RWPE1 (cell line): ENCODE measurements around the gene SDK2.

Source experiments
- CTCF ChIA-PET: fragments of 350-600 bp; sonication (Branson Sonifier 250); formaldehyde crosslinking; extraction: SDS; loops from one replicate; lab custom pipeline; 2021; lab: Yijun Ruan, JAX
- POLR2A ChIA-PET: fragments of 400-600 bp; formaldehyde crosslinking; extraction: SDS; loops from one replicate; lab custom pipeline; 2020; ENCODE audit warnings: antibody characterized with exemption; ENCODE audit not compliant: low non-redundant PET; lab: Yijun Ruan, JAX
- DNase-seq: peaks from one replicate; pipeline ENCODE4 v3.0.0; 2012; ENCODE audit warnings: low spot score
- H3K27ac ChIP-seq: fragments of 450-650 bp; 2 replicates; pipeline ENCODE4 v1.5.1; 2017
- TF ChIP-seq, protein P1 (sequence below): fragments of 450-650 bp; conservative IDR thresholded peaks from 2 replicates; pipeline ENCODE4 v1.5.1; 2017; ENCODE audit warnings: low read depth, mild to moderate bottlenecking

Gene SDK2

DNA sequence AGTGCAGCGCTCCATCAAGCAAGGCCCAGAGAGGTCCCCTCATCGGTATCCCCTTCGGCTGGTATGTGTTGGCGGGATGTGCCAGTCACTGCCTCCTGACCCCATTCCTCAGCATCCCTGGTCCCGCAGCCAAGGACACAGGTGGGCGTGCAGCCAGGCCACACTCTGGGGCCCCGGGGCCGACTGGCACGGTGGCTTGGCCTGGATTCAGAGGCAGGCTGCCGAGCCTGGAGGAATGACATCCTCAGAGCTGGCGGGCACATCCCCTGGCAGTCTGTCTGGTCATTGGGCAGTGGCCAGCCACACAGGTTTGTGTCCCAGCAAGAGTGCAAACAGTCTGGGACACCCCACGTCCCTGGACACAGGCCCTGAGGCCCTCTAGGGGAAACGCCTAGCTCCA is 111.1 kb downstream of the SDK2 start:
- ChIA-PET POLR2A (no interaction called here), CTCF (no interaction called here)
- TF ChIP-seq, protein P1, sequence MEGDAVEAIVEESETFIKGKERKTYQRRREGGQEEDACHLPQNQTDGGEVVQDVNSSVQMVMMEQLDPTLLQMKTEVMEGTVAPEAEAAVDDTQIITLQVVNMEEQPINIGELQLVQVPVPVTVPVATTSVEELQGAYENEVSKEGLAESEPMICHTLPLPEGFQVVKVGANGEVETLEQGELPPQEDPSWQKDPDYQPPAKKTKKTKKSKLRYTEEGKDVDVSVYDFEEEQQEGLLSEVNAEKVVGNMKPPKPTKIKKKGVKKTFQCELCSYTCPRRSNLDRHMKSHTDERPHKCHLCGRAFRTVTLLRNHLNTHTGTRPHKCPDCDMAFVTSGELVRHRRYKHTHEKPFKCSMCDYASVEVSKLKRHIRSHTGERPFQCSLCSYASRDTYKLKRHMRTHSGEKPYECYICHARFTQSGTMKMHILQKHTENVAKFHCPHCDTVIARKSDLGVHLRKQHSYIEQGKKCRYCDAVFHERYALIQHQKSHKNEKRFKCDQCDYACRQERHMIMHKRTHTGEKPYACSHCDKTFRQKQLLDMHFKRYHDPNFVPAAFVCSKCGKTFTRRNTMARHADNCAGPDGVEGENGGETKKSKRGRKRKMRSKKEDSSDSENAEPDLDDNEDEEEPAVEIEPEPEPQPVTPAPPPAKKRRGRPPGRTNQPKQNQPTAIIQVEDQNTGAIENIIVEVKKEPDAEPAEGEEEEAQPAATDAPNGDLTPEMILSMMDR: no peak
- no peak overlapping the region for H3K27ac ChIP-seq
- no peak for DNase-seq

DNA sequence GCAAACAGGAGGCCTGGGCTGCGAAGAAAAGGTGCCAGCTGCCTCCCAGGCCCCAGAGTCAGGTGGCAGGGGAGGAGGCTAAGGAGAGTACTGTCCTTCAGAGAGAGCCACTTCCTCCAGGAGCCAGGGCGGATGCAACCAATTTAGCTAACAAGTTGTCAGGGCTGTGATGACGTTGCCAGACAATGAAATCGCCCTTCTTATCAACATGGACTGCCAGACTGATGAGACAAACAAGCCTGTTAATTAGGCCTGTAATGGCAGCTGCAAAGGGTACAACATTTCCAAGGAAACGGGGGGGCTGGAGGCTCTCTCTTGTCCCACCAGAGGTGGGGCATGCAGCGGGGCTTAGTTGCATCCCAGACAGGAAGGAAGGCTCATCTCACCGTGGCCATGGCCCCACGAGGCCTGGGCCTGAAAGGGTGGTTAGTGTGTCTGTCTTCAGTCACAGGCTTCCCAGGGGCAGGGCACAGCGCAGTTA is 111.8 kb downstream of the SDK2 start:
- H3K27ac ChIP-seq: no peak overlapping the region
- POLR2A ChIA-PET: no interaction called here
- TF ChIP-seq, protein P1: no peak
- no peak for DNase-seq
- CTCF ChIA-PET: no interaction called here

DNA sequence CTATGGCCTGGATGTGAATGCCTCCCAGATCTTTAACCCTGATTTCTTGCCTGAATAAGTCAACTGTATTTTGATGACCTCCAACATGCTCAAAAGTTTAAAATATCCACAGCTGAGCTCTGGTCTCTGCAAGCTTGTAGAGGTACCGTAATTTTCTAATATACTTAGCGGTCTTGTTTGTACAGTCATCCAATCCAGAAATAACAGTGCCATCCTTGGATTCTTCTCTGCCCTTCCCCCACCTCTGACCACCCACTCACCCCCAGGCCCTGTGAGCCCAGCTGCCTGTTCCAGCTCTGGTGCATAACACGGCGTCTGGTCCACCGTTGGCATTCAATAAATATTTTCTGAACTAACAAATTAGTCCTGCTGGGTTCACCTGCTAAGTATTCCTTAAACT is 113.1 kb downstream of the SDK2 start:
- no peak for DNase-seq
- CTCF ChIA-PET: interaction anchor here (0.6 kb wide), 1 partner anchor 689 kb away, joined by 4 read pairs; no protein-coding TSS in a partner anchor
- H3K27ac ChIP-seq: no peak overlapping the region
- TF ChIP-seq, protein P1: no peak
- POLR2A ChIA-PET: no interaction called here

- CTCF ChIA-PET: interaction anchor here (0.6 kb wide), 1 partner anchor 69 kb away, joined by 3 read pairs; no protein-coding TSS in a partner anchor
- TF ChIP-seq, protein P1: no peak
Observed at GRCh38 chr17:73528679-73529078, 115.6 kb downstream of the SDK2 start.

DNA sequence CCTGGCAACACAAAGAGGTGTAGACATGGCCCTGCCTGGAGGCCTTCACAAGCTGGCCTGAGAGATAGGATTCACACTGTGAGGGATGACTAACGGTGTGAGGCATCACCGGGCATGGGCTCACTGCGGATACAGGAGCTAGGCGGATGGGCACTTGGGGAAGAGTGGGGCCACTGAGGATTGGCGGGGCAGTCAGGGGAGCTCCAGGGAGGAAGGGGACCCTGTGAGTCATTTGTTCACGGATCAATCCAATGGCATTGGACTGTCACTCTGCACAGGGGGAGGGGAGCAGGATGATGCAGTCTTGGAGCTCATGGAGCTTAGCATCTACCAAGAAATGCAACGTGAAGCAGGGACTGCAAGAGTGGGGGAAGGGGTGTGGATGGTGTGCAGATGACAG is 117.3 kb downstream of the SDK2 start:
- H3K27ac ChIP-seq: no peak overlapping the region
- CTCF ChIA-PET: no interaction called here
- POLR2A ChIA-PET: no interaction called here
- TF ChIP-seq, protein P1: no peak
- DNase-seq: no peak

More at GRCh38 chr17:73528679-73529078, 115.6 kb downstream of the SDK2 start:
- DNase-seq: no peak
- no peak overlapping the region for H3K27ac ChIP-seq
- POLR2A ChIA-PET: no interaction called here

- H3K27ac ChIP-seq: no peak overlapping the region
- POLR2A ChIA-PET: no interaction called here
- TF ChIP-seq, protein P1: no peak
- no peak for DNase-seq
- CTCF ChIA-PET: no interaction called here
Observed at GRCh38 chr17:73524941-73525679, 119.1 kb downstream of the SDK2 start.
